Subcutaneous abdominal adipose tissue (tissue), 5 donors: ENCODE results near the gene ATAD2B.
"Not testable (repeated sequence)": the region's sequence is repeated elsewhere in the genome, so short reads cannot be mapped to it uniquely, and the experiment has no call there.

Experiments used
- H3K27ac ChIP-seq: one replicate; pipeline ENCODE4 v1.7.0; 2013; ENCODE audit warnings: low read depth, mild to moderate bottlenecking, inconsistent platforms, low read length, moderate library complexity
- H3K27me3 ChIP-seq, 5 donors: one replicate each; pipeline ENCODE4 v1.7.0; 2013; ENCODE audit warnings: low read length in 5 of 5, inconsistent platforms in 1 of 5; ENCODE audit not compliant: control insufficient read depth in 5 of 5, insufficient read depth in 4 of 5
- H3K36me3 ChIP-seq, 5 donors: one replicate each; pipeline ENCODE4 v1.7.0; 2013; ENCODE audit warnings: low read length in 5 of 5; ENCODE audit not compliant: control insufficient read depth in 5 of 5, insufficient read depth in 5 of 5
- H3K4me1 ChIP-seq, 5 donors: one replicate each; pipeline ENCODE4 v1.7.0; 2013; ENCODE audit warnings: low read length in 5 of 5, mild to moderate bottlenecking in 3 of 5, moderate library complexity in 1 of 5; ENCODE audit not compliant: control insufficient read depth in 5 of 5, insufficient read depth in 5 of 5
- H3K4me3 ChIP-seq, 5 donors: one replicate each; pipeline ENCODE4 v1.7.0; 2013; ENCODE audit warnings: low read length in 5 of 5, low read depth in 1 of 5
- H3K9ac ChIP-seq, 5 donors: one replicate each; pipeline ENCODE4 v1.7.0; 2013; ENCODE audit warnings: low read length in 5 of 5, mild to moderate bottlenecking in 4 of 5, moderate library complexity in 3 of 5
- H3K9me3 ChIP-seq, 5 donors: one replicate each; pipeline ENCODE4 v1.7.0; 2013; ENCODE audit warnings: low read length in 5 of 5; ENCODE audit not compliant: control insufficient read depth in 5 of 5
- donor health status: healthy.
- donor health status: healthy.
- donor health status: healthy.
- donor health status: healthy.
- donor health status: healthy.

ATAD2B gene

GRCh38 chr2:23734416-23734815 is 192.5 kb downstream of the ATAD2B start:
- no peak overlapping the region for H3K4me3 ChIP-seq

DNA sequence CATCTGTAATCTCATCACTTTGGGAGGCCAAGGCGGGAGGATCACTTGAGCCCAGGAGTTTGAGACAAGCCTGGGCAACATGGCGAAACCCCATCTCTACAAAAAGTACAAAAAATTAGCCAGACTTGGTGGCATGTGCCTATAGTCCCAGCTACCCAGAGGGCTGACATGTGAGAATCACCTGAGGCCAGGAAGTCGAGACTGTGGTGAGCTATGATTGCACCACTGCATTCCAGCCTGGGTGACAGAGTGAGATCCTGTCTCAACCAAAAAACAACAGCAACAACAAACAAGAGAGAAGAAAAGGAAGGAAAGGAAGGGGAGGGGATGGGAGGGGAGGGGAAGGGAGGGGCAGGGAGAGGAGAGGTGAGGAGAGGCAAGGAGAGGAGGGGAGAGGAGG is 203.9 kb downstream of the ATAD2B start:
- not testable (repeated sequence) for H3K27ac ChIP-seq, H3K4me3 ChIP-seq, H3K9ac ChIP-seq, H3K9me3 ChIP-seq, H3K27me3 ChIP-seq
- H3K4me1 ChIP-seq = peaks cover 0 to 29% (median 21%) of the 10 kb centered on the region in 5 donors
- peaks cover 0 to 12% (median 8%) of the 10 kb centered on the region in 5 donors for H3K36me3 ChIP-seq

More at GRCh38 chr2:23734416-23734815, 192.5 kb downstream of the ATAD2B start:
- Histone ChIP-seq H3K9ac (no peak overlapping the region), H3K4me1 (no peaks in the 10 kb centered on the region), H3K9me3 (no peaks in the 10 kb centered on the region), H3K36me3 (peaks cover 0 to 6% (median 5%) of the 10 kb centered on the region in 5 donors), H3K27ac (no peak overlapping the region), H3K27me3 (no peaks in the 10 kb centered on the region)

- Histone ChIP-seq H3K27me3 (no peaks in the 10 kb centered on the region), H3K4me1 (peaks cover 0 to 29% (median 21%) of the 10 kb centered on the region in 5 donors), H3K27ac (no peak overlapping the region), H3K4me3 (no peak overlapping the region), H3K36me3 (peaks cover 0 to 12% (median 8%) of the 10 kb centered on the region in 5 donors), H3K9me3 (peaks cover 0 to 8% (median 3%) of the 10 kb centered on the region in 5 donors), H3K9ac (no peak overlapping the region)
Observed at GRCh38 chr2:23722255-23722654, 204.7 kb downstream of the ATAD2B start.

DNA sequence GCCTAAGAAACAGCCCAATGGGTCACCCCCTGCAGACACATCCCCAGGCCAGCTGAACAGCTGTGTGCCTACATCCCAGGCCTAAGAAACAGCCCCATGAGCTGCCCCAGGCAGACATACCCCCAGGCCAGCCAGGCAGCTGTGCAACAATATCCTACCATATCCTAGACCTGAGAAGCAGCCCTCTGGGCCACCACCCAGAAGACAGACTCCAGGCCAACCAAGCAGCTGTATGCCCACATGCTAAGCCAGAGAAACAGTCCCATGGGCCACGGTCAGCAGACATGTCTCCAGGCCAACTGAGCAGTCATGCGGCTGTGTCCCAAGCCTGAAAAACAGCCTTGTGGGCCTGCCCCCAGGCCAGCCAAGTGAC is 205.5 kb downstream of the ATAD2B start:
- H3K4me1 ChIP-seq = peaks cover 0 to 29% (median 21%) of the 10 kb centered on the region in 5 donors
- H3K9ac ChIP-seq = no peak overlapping the region
- H3K27ac ChIP-seq = no peak overlapping the region
- no peaks in the 10 kb centered on the region for H3K27me3 ChIP-seq
- peaks cover 0 to 12% (median 8%) of the 10 kb centered on the region in 5 donors for H3K36me3 ChIP-seq
- H3K4me3 ChIP-seq = peak overlapping the region in 1 of 5 donors; percentile 0
- H3K9me3 ChIP-seq = peaks cover 0 to 8% (median 3%) of the 10 kb centered on the region in 5 donors

GRCh38 chr2:23720705-23721453 is 206.0 kb downstream of the ATAD2B start:
- Histone ChIP-seq H3K9me3 (peaks cover 0 to 8% (median 3%) of the 10 kb centered on the region in 5 donors), H3K27ac (no peak overlapping the region), H3K9ac (no peak overlapping the region), H3K4me1 (peaks cover 0 to 29% (median 21%) of the 10 kb centered on the region in 5 donors), H3K36me3 (peaks cover 0 to 9% (median 2%) of the 10 kb centered on the region in 5 donors), H3K27me3 (no peaks in the 10 kb centered on the region), H3K4me3 (peak overlapping the region in 1 of 5 donors; percentile 0)

- H3K9me3 ChIP-seq = peaks cover 0 to 8% (median 3%) of the 10 kb centered on the region in 5 donors
- H3K27me3 ChIP-seq = no peaks in the 10 kb centered on the region
Observed at GRCh38 chr2:23719716-23720115, 207.2 kb downstream of the ATAD2B start.

GRCh38 chr2:23718931-23719700 is 207.8 kb downstream of the ATAD2B start:
- Histone ChIP-seq H3K27me3 (no peaks in the 10 kb centered on the region), H3K4me1 (peaks cover 0 to 29% (median 21%) of the 10 kb centered on the region in 5 donors)

More at GRCh38 chr2:23719716-23720115, 207.2 kb downstream of the ATAD2B start:
- Histone ChIP-seq H3K9ac (no peak overlapping the region), H3K36me3 (peaks cover 0 to 6% (median 0%) of the 10 kb centered on the region in 5 donors), H3K4me3 (no peak overlapping the region), H3K27ac (no peak overlapping the region), H3K4me1 (peaks cover 0 to 29% (median 21%) of the 10 kb centered on the region in 5 donors)

DNA sequence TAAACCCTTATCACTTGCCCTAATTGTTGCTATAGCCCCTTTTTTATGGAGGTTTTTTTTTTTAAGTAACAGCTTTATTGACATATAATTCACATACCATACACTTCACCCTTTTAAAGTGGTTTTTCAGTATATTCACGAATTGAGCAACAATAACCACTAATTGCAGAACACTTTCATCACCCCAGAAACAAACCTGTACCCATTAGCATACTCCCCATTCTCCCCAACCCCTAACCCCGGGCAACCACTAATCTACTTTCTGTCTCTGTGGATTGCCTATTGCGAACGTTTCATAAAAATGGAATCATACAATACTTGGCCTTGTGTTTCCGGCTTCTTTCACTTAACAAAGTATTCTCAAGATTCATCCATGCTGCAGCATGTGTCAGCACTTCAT is 213.6 kb downstream of the ATAD2B start:
- H3K27me3 ChIP-seq = no peaks in the 10 kb centered on the region
- no peak overlapping the region for H3K9ac ChIP-seq
- H3K36me3 ChIP-seq = peaks cover 2 to 14% (median 5%) of the 10 kb centered on the region in 5 donors
- no peaks in the 10 kb centered on the region for H3K9me3 ChIP-seq
- H3K4me3 ChIP-seq = no peak overlapping the region
- H3K27ac ChIP-seq = no peak overlapping the region
- H3K4me1 ChIP-seq = peaks cover 6 to 15% (median 13%) of the 10 kb centered on the region in 5 donors

More at GRCh38 chr2:23718931-23719700, 207.8 kb downstream of the ATAD2B start:
- H3K27ac ChIP-seq = no peak overlapping the region
- peaks cover 0 to 6% (median 0%) of the 10 kb centered on the region in 5 donors for H3K36me3 ChIP-seq
- H3K9me3 ChIP-seq = peaks cover 0 to 8% (median 3%) of the 10 kb centered on the region in 5 donors
- H3K4me3 ChIP-seq = no peak overlapping the region
- H3K9ac ChIP-seq = no peak overlapping the region

- no peak overlapping the region for H3K9ac ChIP-seq
- no peaks in the 10 kb centered on the region for H3K27me3 ChIP-seq
- H3K4me1 ChIP-seq = peaks cover 6 to 15% (median 13%) of the 10 kb centered on the region in 5 donors
- H3K4me3 ChIP-seq = no peak overlapping the region
- H3K27ac ChIP-seq = no peak overlapping the region
- no peaks in the 10 kb centered on the region for H3K9me3 ChIP-seq
- peaks cover 5 to 16% (median 7%) of the 10 kb centered on the region in 5 donors for H3K36me3 ChIP-seq
Observed at GRCh38 chr2:23712756-23713151, 214.2 kb downstream of the ATAD2B start.
